Measurements from ENCODE around the gene DIS3L2. TPM values are rescaled to one million over a fixed set of nuclear protein-coding genes. Genes with fewer than 3 reads are reported as not detected.

The DIS3L2 gene
- total RNA-seq, 1 experiment from 2014 or later, result 39.1 TPM

GRCh38 chr2:232341739-232342126, 380.2 kb downstream of the DIS3L2 start:
- H3K9me2 ChIP-seq (ENCODE audit: insufficient read depth), result no peaks in the 10 kb centered on the region
- no TSS peak for BruUV-seq (replicated peaks)
- intact Hi-C loops (cut with micrococcal nuclease; ENCODE audit: unreplicated experiment), result no loop called here
- H3F3A ChIP-seq (ENCODE audit: insufficient read depth, low read depth), result no peaks in the 10 kb centered on the region
- no peaks in the 10 kb centered on the region for H4K20me1 ChIP-seq (ENCODE audit: insufficient read depth)
- DNase-seq, result no peak
- H3K79me2 ChIP-seq (ENCODE audit: low read depth), result no peaks in the 10 kb centered on the region
- H2AFZ ChIP-seq, result no peak overlapping the region
- no peak overlapping the region for H3K4me3 ChIP-seq
- no peaks in the 10 kb centered on the region for H3K9me3 ChIP-seq (ENCODE audit: insufficient read depth, low read depth)
- CTCF ChIA-PET, result no interaction called here
- H3K4me1 ChIP-seq (replicated peaks; ENCODE audit: insufficient read depth), result no peaks in the 10 kb centered on the region
- H3K36me3 ChIP-seq (ENCODE audit: low read depth), result no peaks in the 10 kb centered on the region
- no peak overlapping the region for H3K4me2 ChIP-seq
- no peak for TF ChIP-seq EZH2 (IDR thresholded peaks at IDR 0.05; ENCODE audit: low read depth)
- no peak for TF ChIP-seq CTCF (conservative IDR thresholded peaks at IDR 0.05)
- POLR2A ChIA-PET (ENCODE audit: unreplicated experiment), result no interaction called here
- no peaks in the 10 kb centered on the region for H3K27me3 ChIP-seq (ENCODE audit: insufficient read depth, low read depth)
- no peak overlapping the region for H3K27ac ChIP-seq

GRCh38 chr2:232342635-232343565, 381.4 kb downstream of the DIS3L2 start:
- no TSS peak for BruUV-seq (replicated peaks)
- Histone ChIP-seq H3K4me1 (replicated peaks; ENCODE audit: insufficient read depth) (no peaks in the 10 kb centered on the region), H2AFZ (no peak overlapping the region), H3F3A (ENCODE audit: insufficient read depth, low read depth) (no peaks in the 10 kb centered on the region), H3K9me2 (ENCODE audit: insufficient read depth) (no peaks in the 10 kb centered on the region), H3K4me2 (no peak overlapping the region), H3K27me3 (ENCODE audit: insufficient read depth, low read depth) (no peaks in the 10 kb centered on the region), H4K20me1 (ENCODE audit: insufficient read depth) (no peaks in the 10 kb centered on the region), H3K9me3 (ENCODE audit: insufficient read depth, low read depth) (no peaks in the 10 kb centered on the region), H3K36me3 (ENCODE audit: low read depth) (no peaks in the 10 kb centered on the region), H3K4me3 (no peak overlapping the region), H3K79me2 (ENCODE audit: low read depth) (no peaks in the 10 kb centered on the region), H3K27ac (no peak overlapping the region)
- CTCF ChIA-PET, result interaction anchor here (0.6 kb wide), 1 partner anchor 263 kb away, joined by 3 read pairs; no protein-coding TSS in a partner anchor
- no peak for TF ChIP-seq CTCF (conservative IDR thresholded peaks at IDR 0.05)
- TF ChIP-seq EZH2 (IDR thresholded peaks at IDR 0.05; ENCODE audit: low read depth), result no peak
- POLR2A ChIA-PET (ENCODE audit: unreplicated experiment), result interaction anchor here (0.9 kb wide), 1 partner anchor 200 kb away, joined by 15 read pairs; no protein-coding TSS in a partner anchor
- DNase-seq, result no peak
- intact Hi-C loops (cut with micrococcal nuclease; ENCODE audit: unreplicated experiment), result no loop called here

- no peaks in the 10 kb centered on the region for H3F3A ChIP-seq (ENCODE audit: insufficient read depth, low read depth)
- H3K79me2 ChIP-seq (ENCODE audit: low read depth), result no peaks in the 10 kb centered on the region
- ChIA-PET POLR2A (ENCODE audit: unreplicated experiment) (interaction anchor here (0.9 kb wide), 1 partner anchor 199 kb away, joined by 15 read pairs; no protein-coding TSS in a partner anchor), CTCF (interaction anchor here (0.6 kb wide), 1 partner anchor 262 kb away, joined by 3 read pairs; no protein-coding TSS in a partner anchor)
- no peak overlapping the region for H2AFZ ChIP-seq
- H3K27me3 ChIP-seq (ENCODE audit: insufficient read depth, low read depth), result no peaks in the 10 kb centered on the region
- intact Hi-C loops (cut with micrococcal nuclease; ENCODE audit: unreplicated experiment), result no loop called here
- no peak overlapping the region for H3K4me3 ChIP-seq
- no peak overlapping the region for H3K27ac ChIP-seq
- H3K36me3 ChIP-seq (ENCODE audit: low read depth), result no peaks in the 10 kb centered on the region
- peaks cover 3% of the 10 kb centered on the region; the same call in 1 of the 2 replicates for H3K4me1 ChIP-seq (replicated peaks; ENCODE audit: insufficient read depth)
- no peak overlapping the region for H3K4me2 ChIP-seq
- BruUV-seq (replicated peaks), result no TSS peak
- no peaks in the 10 kb centered on the region for H3K9me3 ChIP-seq (ENCODE audit: insufficient read depth, low read depth)
- TF ChIP-seq CTCF (conservative IDR thresholded peaks at IDR 0.05) (no peak), EZH2 (IDR thresholded peaks at IDR 0.05; ENCODE audit: low read depth) (no peak)
- H4K20me1 ChIP-seq (ENCODE audit: insufficient read depth), result no peaks in the 10 kb centered on the region
- no peaks in the 10 kb centered on the region for H3K9me2 ChIP-seq (ENCODE audit: insufficient read depth)
- DNase-seq, result no peak
Measured at GRCh38 chr2:232343821-232344220, 382.3 kb downstream of the DIS3L2 start.
